Activated naive CD4-positive, alpha-beta T cell treated with anti-CD3 and anti-CD28 coated beads for 36 hours (primary cell): ENCODE results near the gene PLEKHJ1. TPM values are rescaled to one million over a fixed set of nuclear protein-coding genes. Genes with fewer than 3 reads are reported as not detected.
A peak's percentile ranks its signal among the peaks of the same experiment; 100 is the strongest.

ENCODE experiments used
- microRNA-seq: library from miRNA; unstranded; fragments of <30 nt; microRNA quantifications from one replicate; pipeline ENCODE4 v1.2.0, GENCODE V29; 2022; ENCODE audit warnings: borderline microRNAs expressed, borderline replicate concordance
- total RNA-seq, 2 experiments: library from RNA; stranded (reverse); gene quantifications; one replicate each; pipeline ENCODE4 v1.2.3, GENCODE V29; 2021

PLEKHJ1 gene
- total RNA-seq, 2 experiments from 2014 or later = 56.9 to 60.6 TPM

Small RNA genes within 50 kb of the gene (microRNA-seq; reads per million reads assigned to microRNA genes)
- gene MIR1227 (9.9 reads per million, percentile 22 among the genes with 10 or more reads in this experiment), gene MIR4321 (not detected)

Other genes with a start within 250 kb of the PLEKHJ1 start
- gene BTBD2, start 220.6 kb downstream of the PLEKHJ1 start, total RNA-seq = 10 to 100 TPM; 37.0 to 49.0 TPM
- gene MKNK2, start 185.1 kb downstream of the PLEKHJ1 start, total RNA-seq = 100 to 1,000 TPM; 155 to 157 TPM
- gene MOB3A, start 140.0 kb downstream of the PLEKHJ1 start, total RNA-seq = 10 to 100 TPM; 43.7 to 44.1 TPM
- 10 to 100 TPM; 13.1 to 14.2 TPM for gene IZUMO4, start 139.4 kb downstream of the PLEKHJ1 start, total RNA-seq
- 10 to 100 TPM; 60.5 to 64.2 TPM for gene AP3D1, start 84.8 kb downstream of the PLEKHJ1 start, total RNA-seq
- 10 to 100 TPM; 48.7 to 55.0 TPM for gene DOT1L, start 72.4 kb downstream of the PLEKHJ1 start, total RNA-seq
- 100 to 1,000 TPM; 154 to 158 TPM for gene SF3A2, start 495 bp upstream of the PLEKHJ1 start, total RNA-seq
- gene AMH, start 13.0 kb upstream of the PLEKHJ1 start, total RNA-seq = 1 to 10 TPM; 2.6 to 4.0 TPM
- gene JSRP1, start 20.1 kb upstream of the PLEKHJ1 start, total RNA-seq = under 1 TPM; 0.55 to 0.81 TPM
- gene PEAK3, start 45.8 kb upstream of the PLEKHJ1 start, total RNA-seq = not detected
- gene LINGO3, start 71.8 kb upstream of the PLEKHJ1 start, total RNA-seq = not detected
- 100 to 1,000 TPM; 162 to 164 TPM for gene LSM7, start 92.3 kb upstream of the PLEKHJ1 start, total RNA-seq
- gene SPPL2B, start 92.4 kb upstream of the PLEKHJ1 start, total RNA-seq = 10 to 100 TPM; 56.8 to 59.6 TPM
- not detected for gene TMPRSS9, start 123.9 kb upstream of the PLEKHJ1 start, total RNA-seq
- 10 to 100 TPM; 67.3 to 70.8 TPM for gene TIMM13, start 191.3 kb upstream of the PLEKHJ1 start, total RNA-seq
- gene LMNB2, start 220.6 kb upstream of the PLEKHJ1 start, total RNA-seq = 100 to 1,000 TPM in 1 of 2 experiments, 10 to 100 TPM in 1; 97.7 to 101 TPM
- gene GADD45B, start 239.8 kb upstream of the PLEKHJ1 start, total RNA-seq = 100 to 1,000 TPM; 107 to 112 TPM